Peyer's patch (tissue), 4 donors: Measurements from ENCODE around the gene MICAL3. TPM values are rescaled to one million over a fixed set of nuclear protein-coding genes. Genes with fewer than 3 reads are reported as not detected.

ENCODE experiments used
- DNase-seq, 3 donors: peaks; one replicate each; pipeline ENCODE4 v3.0.0-alpha.2; 2017 to 2019
- H3K27ac ChIP-seq, 4 donors: fragments of 200-600 bp; sonication (generic); one replicate each; pipeline ENCODE4 v1.5.1; 2016 to 2019
- H3K27me3 ChIP-seq, 2 donors: fragments of 200-600 bp; sonication (generic); one replicate each; pipeline ENCODE4 v1.5.1; 2019
- H3K36me3 ChIP-seq, 3 donors: fragments of 200-600 bp; sonication (generic); one replicate each; pipeline ENCODE4 v1.5.1; 2016 to 2019
- H3K4me1 ChIP-seq, 4 donors: fragments of 200-600 bp; sonication (generic); one replicate each; pipeline ENCODE4 v1.5.1; 2016 to 2019
- H3K4me3 ChIP-seq, 4 donors: fragments of 200-600 bp; sonication (generic); 1 replicate in 3 of 4; 2 replicates in 1 of 4; pipeline ENCODE4 v1.5.1; 2016 to 2019; ENCODE audit warnings: mild to moderate bottlenecking in 1 of 4
- H3K9me3 ChIP-seq, 4 donors: fragments of 200-600 bp; sonication (generic); one replicate each; pipeline ENCODE4 v1.5.1; 2016 to 2019; ENCODE audit warnings: mild to moderate bottlenecking in 1 of 4
- CTCF ChIP-seq, 6 experiments: fragments of 450-650 bp in 4 of 6; fragments of 200-600 bp in 2 of 6; sonication (generic) in 1 of 6; IDR thresholded peaks; one replicate each; pipeline ENCODE4 v1.5.1; 2017 to 2019; ENCODE audit warnings: antibody characterized with exemption in 6 of 6, mild to moderate bottlenecking in 3 of 6, moderate library complexity in 1 of 6
- POLR2A ChIP-seq, 2 donors: fragments of 450-650 bp; IDR thresholded peaks; one replicate each; pipeline ENCODE4 v1.5.1; 2017; ENCODE audit warnings: antibody characterized with exemption in 2 of 2, mild to moderate bottlenecking in 2 of 2, moderate library complexity in 2 of 2
- total RNA-seq, 4 donors: library from RNA; depleted of rRNA; stranded (reverse); fragments of >200 nt; gene quantifications; one replicate each; pipeline ENCODE4 v1.1.0, GENCODE V29; 2016

Gene MICAL3
- total RNA-seq, 4 donors from 2014 or later, result 68.5 to 99.1 (median 88.7) TPM

- H3K27ac ChIP-seq, result no peak overlapping the region
- no peaks in the 10 kb centered on the region for H3K27me3 ChIP-seq
- DNase-seq, result no peak
- TF ChIP-seq POLR2A (IDR thresholded peaks at IDR 0.05) (no peak), CTCF (IDR thresholded peaks at IDR 0.05) (no peak)
- peaks cover 0 to 2% (median 0%) of the 10 kb centered on the region in 4 donors for H3K4me1 ChIP-seq
- H3K9me3 ChIP-seq, result no peaks in the 10 kb centered on the region
- peaks cover 0 to 68% (median 0%) of the 10 kb centered on the region in 3 donors for H3K36me3 ChIP-seq
- H3K4me3 ChIP-seq, result no peak overlapping the region
Observed at GRCh38 chr22:17815703-17816254, 208.6 kb downstream of the MICAL3 start.

DNA sequence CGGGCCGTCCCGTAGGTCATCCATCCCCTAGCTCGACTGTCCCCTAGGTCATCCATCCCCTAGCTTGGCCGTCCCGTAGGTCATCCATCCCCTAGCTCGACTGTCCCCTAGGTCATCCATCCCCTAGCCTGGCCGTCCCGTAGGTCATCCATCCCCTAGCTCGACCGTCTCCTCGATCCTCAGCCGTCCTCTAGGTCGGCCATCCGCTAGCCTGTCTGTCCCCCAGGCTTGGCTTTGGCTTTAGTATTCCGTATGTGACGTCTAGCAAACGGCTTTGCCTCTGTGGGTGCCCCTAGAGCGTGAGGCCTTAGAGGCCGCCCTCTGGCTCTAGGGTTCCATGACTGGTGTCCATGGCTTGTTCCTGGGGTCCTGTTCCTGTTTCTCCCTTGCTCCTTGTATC is 209.5 kb downstream of the MICAL3 start:
- Histone ChIP-seq H3K27ac (no peak overlapping the region), H3K4me1 (peaks cover 0 to 4% (median 0%) of the 10 kb centered on the region in 4 donors), H3K4me3 (no peak overlapping the region), H3K27me3 (no peaks in the 10 kb centered on the region), H3K36me3 (peaks cover 0 to 77% (median 0%) of the 10 kb centered on the region in 3 donors), H3K9me3 (no peaks in the 10 kb centered on the region)
- DNase-seq, result no peak
- TF ChIP-seq POLR2A (IDR thresholded peaks at IDR 0.05) (no peak), CTCF (IDR thresholded peaks at IDR 0.05) (no peak)

- DNase-seq, result no peak
- no peak overlapping the region for H3K4me3 ChIP-seq
- no peak for TF ChIP-seq POLR2A (IDR thresholded peaks at IDR 0.05)
- no peak for TF ChIP-seq CTCF (IDR thresholded peaks at IDR 0.05)
- no peaks in the 10 kb centered on the region for H3K27me3 ChIP-seq
- H3K36me3 ChIP-seq, result peaks cover 0 to 80% (median 0%) of the 10 kb centered on the region in 3 donors
- H3K9me3 ChIP-seq, result no peaks in the 10 kb centered on the region
- H3K27ac ChIP-seq, result no peak overlapping the region
- peaks cover 0 to 4% (median 0%) of the 10 kb centered on the region in 4 donors for H3K4me1 ChIP-seq
Observed at GRCh38 chr22:17814084-17814483, 210.3 kb downstream of the MICAL3 start.

DNA sequence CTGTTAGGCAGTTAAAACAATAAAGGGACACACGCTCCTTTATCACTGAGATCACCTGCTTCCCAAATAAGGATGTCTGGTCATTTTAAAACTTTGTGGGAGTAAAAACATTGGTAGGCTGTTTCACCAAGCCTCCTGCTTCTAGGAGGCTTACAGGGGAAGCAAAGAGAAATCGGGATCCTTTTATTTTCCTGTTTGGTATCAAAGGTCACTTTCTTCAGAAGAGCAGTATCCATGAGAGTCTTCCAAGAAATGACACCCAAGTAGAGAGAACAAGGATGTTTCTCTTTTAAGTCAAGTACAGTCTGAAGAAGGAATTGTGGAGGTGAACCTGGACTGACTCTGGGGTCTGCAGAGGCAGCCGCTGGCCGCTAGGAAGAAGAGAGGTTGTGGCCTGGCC is 213.2 kb downstream of the MICAL3 start:
- H3K4me1 ChIP-seq, result peaks cover 0 to 4% (median 0%) of the 10 kb centered on the region in 4 donors
- no peaks in the 10 kb centered on the region for H3K9me3 ChIP-seq
- peak overlapping the region in 1 of 4 donors; percentile 53 for H3K27ac ChIP-seq
- H3K27me3 ChIP-seq, result no peaks in the 10 kb centered on the region
- H3K36me3 ChIP-seq, result peaks cover 0 to 79% (median 0%) of the 10 kb centered on the region in 3 donors
- no peak for TF ChIP-seq CTCF (IDR thresholded peaks at IDR 0.05)
- TF ChIP-seq POLR2A (IDR thresholded peaks at IDR 0.05), result no peak
- no peak for DNase-seq
- no peak overlapping the region for H3K4me3 ChIP-seq

DNA sequence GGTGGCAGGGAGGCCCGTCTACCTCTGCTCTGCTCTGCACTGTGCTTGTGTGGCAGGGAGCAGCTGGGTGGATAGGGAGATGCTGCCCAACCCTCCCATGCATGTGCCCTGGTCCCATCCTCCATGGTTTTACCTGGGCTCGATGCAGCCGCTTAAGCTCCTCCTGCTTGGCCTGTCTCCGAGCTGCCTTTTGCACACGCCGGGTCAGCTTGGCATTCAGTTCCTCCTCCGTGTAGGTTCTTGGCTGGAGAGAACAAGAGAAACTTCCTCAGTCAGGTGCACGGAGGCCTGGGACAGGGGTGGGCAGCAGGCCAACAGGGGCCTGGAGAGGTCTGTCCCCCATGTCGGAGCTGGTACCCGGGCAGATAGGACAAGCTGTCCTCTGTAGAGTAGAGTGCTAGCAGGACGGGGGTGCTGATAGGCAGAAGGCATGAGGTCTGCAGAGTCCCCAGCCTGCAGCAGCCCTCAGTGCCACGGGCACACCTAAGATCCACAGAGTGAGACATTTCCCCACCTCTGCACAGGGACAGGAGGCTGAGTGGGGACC is 213.7 kb downstream of the MICAL3 start:
- Histone ChIP-seq H3K4me3 (no peak overlapping the region), H3K27me3 (no peaks in the 10 kb centered on the region), H3K9me3 (no peaks in the 10 kb centered on the region), H3K27ac (peak overlapping the region in 1 of 4 donors; percentile 53), H3K36me3 (peaks cover 0 to 79% (median 0%) of the 10 kb centered on the region in 3 donors), H3K4me1 (peaks cover 0 to 4% (median 0%) of the 10 kb centered on the region in 4 donors)
- TF ChIP-seq CTCF (IDR thresholded peaks at IDR 0.05) (no peak), POLR2A (IDR thresholded peaks at IDR 0.05) (no peak)
- DNase-seq, result no peak
